Testis (tissue), 3 donors: ENCODE measurements around the gene PPP6R1. TPM values are rescaled to one million over a fixed set of nuclear protein-coding genes. Genes with fewer than 3 reads are reported as not detected.

Experiments
- DNase-seq: peaks from one replicate; pipeline ENCODE4 v3.0.0-alpha.2; 2019
- H3K27ac ChIP-seq, 2 donors: fragments of 200-600 bp; sonication (generic); one replicate each; pipeline ENCODE4 v1.5.1; 2019
- H3K27me3 ChIP-seq: fragments of 200-600 bp; sonication (generic); one replicate; pipeline ENCODE4 v1.5.1; 2019
- H3K36me3 ChIP-seq: fragments of 200-600 bp; sonication (generic); one replicate; pipeline ENCODE4 v1.5.1; 2017; ENCODE audit warnings: low read depth; ENCODE audit errors: missing control alignments
- H3K4me1 ChIP-seq: fragments of 200-600 bp; sonication (generic); one replicate; pipeline ENCODE4 v1.5.1; 2019
- H3K4me3 ChIP-seq, 2 donors: fragments of 200-600 bp; sonication (generic); one replicate each; pipeline ENCODE4 v1.5.1; 2017 to 2019
- H3K9me3 ChIP-seq: fragments of 200-600 bp; sonication (generic); one replicate; pipeline ENCODE4 v1.5.1; 2017
- CTCF ChIP-seq, 3 experiments: fragments of 450-650 bp in 2 of 3; fragments of 200-600 bp in 1 of 3; sonication (generic) in 1 of 3; IDR thresholded peaks; one replicate each; pipeline ENCODE4 v1.5.1; 2016 to 2019; ENCODE audit warnings: antibody characterized with exemption in 3 of 3, mild to moderate bottlenecking in 2 of 3, moderate library complexity in 1 of 3
- POLR2A ChIP-seq: fragments of 450-650 bp; IDR thresholded peaks from one replicate; pipeline ENCODE4 v1.6.1; 2017; ENCODE audit warnings: antibody characterized with exemption, mild to moderate bottlenecking, moderate library complexity
- WGBS, 2 donors: methylation state at CpG; one replicate each; pipeline ENCODE4 v1.1.5; 2018; 5-methylcytosine and 5-hydroxymethylcytosine counted together
- intact Hi-C: fragments of 100-400 bp; cut with DNase I; formaldehyde crosslinking; loops from one replicate; pipeline ENCODE4 v1.15.1; 2023; ENCODE audit warnings: low total_unique reads
- polyA plus RNA-seq: library from polyadenylated mRNA; stranded (reverse); fragments of 350-450 nt; fragmentation: Illumina TruSeq; extraction: RNeasy Lipid Tissue Mini Kit (QIAGEN cat#74804); gene quantifications from one replicate; pipeline ENCODE4 v1.2.3, GENCODE V29; 2014; ENCODE audit warnings: low read depth, low replicate concordance; ENCODE audit not compliant: insufficient read depth
- total RNA-seq, 2 donors: library from RNA; depleted of rRNA; stranded (reverse); fragments of >200 nt; gene quantifications; one replicate each; pipeline ENCODE4 v1.2.3, GENCODE V29; 2016

Gene PPP6R1
- total and polyA plus RNA-seq, 3 donors from 2014 or later: 178 to 217 (median 179) TPM

- WGBS, 2 donors: 38 to 43% methylated on average over 17 of the region's 17 CpGs
- Histone ChIP-seq H3K9me3 (no peaks in the 10 kb centered on the region), H3K4me3 (no peak overlapping the region), H3K4me1 (peaks cover 31% of the 10 kb centered on the region), H3K27me3 (no peaks in the 10 kb centered on the region), H3K36me3 (no peaks in the 10 kb centered on the region), H3K27ac (peak overlapping the region in 1 of 2 donors; percentile 23)
- intact Hi-C loops: no loop called here
- DNase-seq: no peak
- TF ChIP-seq CTCF (IDR thresholded peaks at IDR 0.05) (no peak), POLR2A (no peak)
These were observed 3.0 kb downstream of the PPP6R1 start for GRCh38 chr19:55255618-55256423.

- 46 to 60% methylated on average over 5 of the region's 6 CpGs for WGBS, 2 donors
These were observed 4.2 kb downstream of the PPP6R1 start for GRCh38 chr19:55254625-55254977.

GRCh38 chr19:55253842-55254624, 4.8 kb downstream of the PPP6R1 start:
- Histone ChIP-seq H3K36me3 (no peaks in the 10 kb centered on the region), H3K27me3 (no peaks in the 10 kb centered on the region), H3K4me3 (no peak overlapping the region), H3K4me1 (peaks cover 25% of the 10 kb centered on the region), H3K9me3 (no peaks in the 10 kb centered on the region), H3K27ac (no peak overlapping the region)
- intact Hi-C loops: no loop called here
- TF ChIP-seq POLR2A (no peak), CTCF (IDR thresholded peaks at IDR 0.05) (no peak)
- DNase-seq: no peak
- WGBS, 2 donors: 65 to 69% methylated on average over 20 to 23 of the region's 23 CpGs

More at GRCh38 chr19:55254625-55254977, 4.2 kb downstream of the PPP6R1 start:
- peaks cover 26% of the 10 kb centered on the region for H3K4me1 ChIP-seq
- no peaks in the 10 kb centered on the region for H3K27me3 ChIP-seq
- intact Hi-C loops: no loop called here
- no peak overlapping the region for H3K4me3 ChIP-seq
- TF ChIP-seq CTCF (IDR thresholded peaks at IDR 0.05): no peak
- no peak for TF ChIP-seq POLR2A
- no peaks in the 10 kb centered on the region for H3K9me3 ChIP-seq
- H3K36me3 ChIP-seq: no peaks in the 10 kb centered on the region
- no peak for DNase-seq
- no peak overlapping the region for H3K27ac ChIP-seq

- no peak overlapping the region for H3K4me3 ChIP-seq
- no peaks in the 10 kb centered on the region for H3K27me3 ChIP-seq
- no peak overlapping the region for H3K27ac ChIP-seq
- no peaks in the 10 kb centered on the region for H3K36me3 ChIP-seq
- H3K4me1 ChIP-seq: peaks cover 30% of the 10 kb centered on the region
- WGBS, 2 donors: 81 to 84% methylated on average over 17 to 21 of the region's 21 CpGs
- intact Hi-C loops: no loop called here
- no peak for DNase-seq
- H3K9me3 ChIP-seq: no peaks in the 10 kb centered on the region
- no peak for TF ChIP-seq CTCF (IDR thresholded peaks at IDR 0.05)
- TF ChIP-seq POLR2A: no peak
These were observed 5.8 kb downstream of the PPP6R1 start for GRCh38 chr19:55252760-55253663.
